Smooth muscle cell (in vitro differentiated cells): ENCODE data around the gene MORN1. TPM values are rescaled to one million over a fixed set of nuclear protein-coding genes. Genes with fewer than 3 reads are reported as not detected.

ENCODE experiments used
- DNase-seq: peaks from one replicate; lab custom pipeline; 2025; ENCODE audit not compliant: unreplicated experiment; lab: John Stamatoyannopoulos, UW
- H2AFZ ChIP-seq: fragments of 200-600 bp; sonication (generic); 2 replicates; pipeline ENCODE4 v1.6.0; 2016; ENCODE audit warnings: antibody characterized with exemption, low read depth, mild to moderate bottlenecking
- H3F3A ChIP-seq: fragments of 200-600 bp; sonication (generic); 2 replicates; pipeline ENCODE4 v1.6.0; 2017; ENCODE audit warnings: antibody characterized with exemption, low read depth
- H3K27ac ChIP-seq: fragments of 200-600 bp; sonication (generic); 2 replicates; pipeline ENCODE4 v1.5.1; 2016; ENCODE audit warnings: low read depth, mild to moderate bottlenecking
- H3K27me3 ChIP-seq: fragments of 200-600 bp; sonication (generic); 2 replicates; pipeline ENCODE4 v1.6.1; 2016; ENCODE audit warnings: low read depth, mild to moderate bottlenecking
- H3K36me3 ChIP-seq: fragments of 200-600 bp; sonication (generic); 2 replicates; pipeline ENCODE4 v1.5.1; 2016; ENCODE audit warnings: low read depth
- H3K4me1 ChIP-seq: fragments of 200-600 bp; sonication (generic); 2 replicates; pipeline ENCODE4 v1.5.1; 2016; ENCODE audit warnings: low read depth
- H3K4me2 ChIP-seq: fragments of 200-600 bp; sonication (generic); 2 replicates; pipeline ENCODE4 v1.6.0; 2016; ENCODE audit warnings: mild to moderate bottlenecking
- H3K4me3 ChIP-seq: fragments of 200-600 bp; sonication (generic); 2 replicates; pipeline ENCODE4 v1.5.1; 2016; ENCODE audit warnings: mild to moderate bottlenecking
- H3K79me2 ChIP-seq: fragments of 200-600 bp; sonication (generic); 2 replicates; pipeline ENCODE4 v1.6.0; 2016; ENCODE audit warnings: low read depth, mild to moderate bottlenecking
- H3K9ac ChIP-seq: fragments of 200-600 bp; sonication (generic); 2 replicates; pipeline ENCODE4 v1.6.0; 2016; ENCODE audit warnings: low read depth
- H3K9me3 ChIP-seq: fragments of 200-600 bp; sonication (generic); replicated peaks from 2 replicates; pipeline ENCODE4 v1.5.1; 2016; ENCODE audit warnings: low read depth
- H4K20me1 ChIP-seq: fragments of 200-600 bp; sonication (generic); 2 replicates; pipeline ENCODE4 v1.6.0; 2016; ENCODE audit warnings: low read depth
- WGBS: methylation state at CpG from one replicate; pipeline ENCODE4 v1.1.7; 2016; ENCODE audit warnings: low lambda C conversion rate; 5-methylcytosine and 5-hydroxymethylcytosine counted together
- polyA plus RNA-seq: library from polyadenylated mRNA; unstranded; fragments of >200 nt; fragmentation: Nextera tagmentation; extraction: Ambion mirVana; gene quantifications from 2 replicates; pipeline ENCODE4 v1.2.1, GENCODE V29; 2016
- total RNA-seq: library from RNA; depleted of rRNA; stranded (reverse); fragments of >200 nt; gene quantifications from 2 replicates; pipeline ENCODE4 v1.2.3, GENCODE V29; 2014
- TF ChIP-seq, protein P1 (sequence below): fragments of 200-600 bp; sonication (generic); IDR thresholded peaks from 2 replicates; pipeline ENCODE4 v1.5.1; 2017; ENCODE audit warnings: borderline replicate concordance, mild to moderate bottlenecking, antibody characterized with exemption; ENCODE audit not compliant: insufficient read depth, poor library complexity, severe bottlenecking

Gene MORN1
- total and polyA plus RNA-seq, 2 experiments from 2014 or later: 4.9 to 6.2 TPM

DNA sequence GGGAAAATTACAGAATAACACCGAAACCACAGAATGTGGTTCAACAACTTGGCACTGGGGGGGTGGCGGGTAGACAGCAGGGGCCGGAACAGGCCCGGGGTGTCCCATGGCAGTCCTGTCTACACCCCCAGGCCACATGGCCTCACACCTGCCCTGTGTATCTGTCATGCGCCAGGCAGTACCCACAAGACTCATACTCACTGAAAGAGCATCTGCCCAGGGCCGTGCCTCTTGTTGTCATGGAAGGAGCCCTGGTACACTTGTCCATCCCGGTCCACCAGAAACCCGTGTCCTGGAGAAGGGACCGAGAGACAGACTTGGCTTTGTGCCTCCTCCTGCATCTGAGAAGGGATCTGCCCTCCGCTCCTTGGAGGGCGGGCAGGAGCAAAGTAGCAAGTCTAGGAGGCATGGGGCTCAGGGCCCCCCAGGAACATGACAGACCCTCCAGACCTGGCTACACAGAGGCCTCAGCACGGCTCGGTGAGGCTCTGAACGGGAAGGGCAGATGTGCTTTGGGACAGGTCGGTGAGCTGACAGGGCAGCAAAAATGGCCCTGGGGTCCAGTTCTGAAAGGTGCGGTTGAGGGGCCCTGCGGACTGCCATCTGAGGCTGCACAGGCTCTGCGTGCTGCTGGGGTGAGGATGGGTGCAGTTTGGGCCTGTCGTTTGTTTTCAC is 5.6 kb downstream of the MORN1 start:
- TF ChIP-seq, protein P1, sequence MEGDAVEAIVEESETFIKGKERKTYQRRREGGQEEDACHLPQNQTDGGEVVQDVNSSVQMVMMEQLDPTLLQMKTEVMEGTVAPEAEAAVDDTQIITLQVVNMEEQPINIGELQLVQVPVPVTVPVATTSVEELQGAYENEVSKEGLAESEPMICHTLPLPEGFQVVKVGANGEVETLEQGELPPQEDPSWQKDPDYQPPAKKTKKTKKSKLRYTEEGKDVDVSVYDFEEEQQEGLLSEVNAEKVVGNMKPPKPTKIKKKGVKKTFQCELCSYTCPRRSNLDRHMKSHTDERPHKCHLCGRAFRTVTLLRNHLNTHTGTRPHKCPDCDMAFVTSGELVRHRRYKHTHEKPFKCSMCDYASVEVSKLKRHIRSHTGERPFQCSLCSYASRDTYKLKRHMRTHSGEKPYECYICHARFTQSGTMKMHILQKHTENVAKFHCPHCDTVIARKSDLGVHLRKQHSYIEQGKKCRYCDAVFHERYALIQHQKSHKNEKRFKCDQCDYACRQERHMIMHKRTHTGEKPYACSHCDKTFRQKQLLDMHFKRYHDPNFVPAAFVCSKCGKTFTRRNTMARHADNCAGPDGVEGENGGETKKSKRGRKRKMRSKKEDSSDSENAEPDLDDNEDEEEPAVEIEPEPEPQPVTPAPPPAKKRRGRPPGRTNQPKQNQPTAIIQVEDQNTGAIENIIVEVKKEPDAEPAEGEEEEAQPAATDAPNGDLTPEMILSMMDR: no peak
- H3F3A ChIP-seq: no peaks in the 10 kb centered on the region
- peaks cover 5% of the 10 kb centered on the region for H3K4me1 ChIP-seq
- DNase-seq: no peak
- no peaks in the 10 kb centered on the region for H4K20me1 ChIP-seq
- H2AFZ ChIP-seq: no peak overlapping the region
- H3K4me3 ChIP-seq: no peak overlapping the region
- no peaks in the 10 kb centered on the region for H3K9me3 ChIP-seq
- no peaks in the 10 kb centered on the region for H3K27me3 ChIP-seq
- no peak overlapping the region for H3K27ac ChIP-seq
- 96% methylated on average over 19 of the region's 19 CpGs for WGBS
- no peaks in the 10 kb centered on the region for H3K36me3 ChIP-seq
- H3K9ac ChIP-seq: no peak overlapping the region
- H3K4me2 ChIP-seq: no peak overlapping the region
- H3K79me2 ChIP-seq: peaks cover 10% of the 10 kb centered on the region

GRCh38 chr1:2384941-2385481 is 6.3 kb downstream of the MORN1 start:
- no peak overlapping the region for H3K4me2 ChIP-seq
- H2AFZ ChIP-seq: no peak overlapping the region
- H3K9me3 ChIP-seq: no peaks in the 10 kb centered on the region
- no peak overlapping the region for H3K9ac ChIP-seq
- TF ChIP-seq, protein P1: no peak
- 83% methylated on average over 41 of the region's 41 CpGs for WGBS
- no peaks in the 10 kb centered on the region for H3K36me3 ChIP-seq
- DNase-seq: no peak
- H4K20me1 ChIP-seq: no peaks in the 10 kb centered on the region
- no peak overlapping the region for H3K4me3 ChIP-seq
- no peaks in the 10 kb centered on the region for H3F3A ChIP-seq
- no peak overlapping the region for H3K27ac ChIP-seq
- H3K79me2 ChIP-seq: peaks cover 4% of the 10 kb centered on the region
- no peaks in the 10 kb centered on the region for H3K27me3 ChIP-seq
- no peaks in the 10 kb centered on the region for H3K4me1 ChIP-seq

DNA sequence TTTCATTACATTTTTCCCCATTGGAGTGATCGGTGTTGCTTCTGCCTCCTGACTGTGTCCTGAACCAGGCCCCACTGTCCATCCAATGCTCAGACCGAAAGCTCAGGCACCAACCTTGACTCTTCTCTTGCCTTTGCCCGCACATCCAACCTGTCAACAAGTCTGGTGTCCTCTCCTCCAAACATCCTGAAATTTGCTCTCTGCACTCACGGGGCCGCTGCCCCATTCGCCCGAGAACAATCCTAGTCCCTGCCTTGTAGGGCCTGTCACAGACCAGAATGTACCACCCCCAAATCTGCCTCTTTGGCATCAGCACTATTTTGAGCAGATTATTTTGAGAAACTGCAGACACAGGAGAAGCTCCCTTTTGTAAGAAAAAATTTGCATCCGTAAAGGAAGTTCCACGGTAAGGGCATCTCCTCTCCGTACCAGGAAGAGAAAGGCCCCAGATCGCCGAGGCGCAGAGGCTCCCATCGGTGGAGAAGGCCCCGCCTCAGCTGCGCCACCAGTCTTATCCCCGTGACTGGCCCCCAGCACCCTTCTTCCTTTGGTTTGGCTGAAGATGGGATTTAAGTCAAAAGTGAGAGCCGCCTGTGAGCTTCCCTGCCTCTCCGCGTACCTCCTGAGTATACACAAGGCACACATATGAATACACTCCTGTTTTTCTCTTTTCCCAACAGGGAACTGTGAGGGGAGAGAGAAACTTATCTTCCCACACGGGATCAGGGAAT is 7.1 kb downstream of the MORN1 start:
- no peak overlapping the region for H3K4me2 ChIP-seq
- TF ChIP-seq, protein P1: no peak
- 95% methylated on average over 21 of the region's 21 CpGs for WGBS
- H3K36me3 ChIP-seq: no peaks in the 10 kb centered on the region
- H3K4me1 ChIP-seq: no peaks in the 10 kb centered on the region
- H3K4me3 ChIP-seq: no peak overlapping the region
- no peak overlapping the region for H3K9ac ChIP-seq
- H3K27ac ChIP-seq: no peak overlapping the region
- H3K79me2 ChIP-seq: no peaks in the 10 kb centered on the region
- no peaks in the 10 kb centered on the region for H3F3A ChIP-seq
- H3K27me3 ChIP-seq: no peaks in the 10 kb centered on the region
- no peaks in the 10 kb centered on the region for H3K9me3 ChIP-seq
- DNase-seq: no peak
- H4K20me1 ChIP-seq: no peaks in the 10 kb centered on the region
- no peak overlapping the region for H2AFZ ChIP-seq
